Measurements from ENCODE around the gene S100A1.
"Not testable (repeated sequence)": the region's sequence is repeated elsewhere in the genome, so short reads cannot be mapped to it uniquely, and the experiment has no call there.

S100A1 gene

DNA sequence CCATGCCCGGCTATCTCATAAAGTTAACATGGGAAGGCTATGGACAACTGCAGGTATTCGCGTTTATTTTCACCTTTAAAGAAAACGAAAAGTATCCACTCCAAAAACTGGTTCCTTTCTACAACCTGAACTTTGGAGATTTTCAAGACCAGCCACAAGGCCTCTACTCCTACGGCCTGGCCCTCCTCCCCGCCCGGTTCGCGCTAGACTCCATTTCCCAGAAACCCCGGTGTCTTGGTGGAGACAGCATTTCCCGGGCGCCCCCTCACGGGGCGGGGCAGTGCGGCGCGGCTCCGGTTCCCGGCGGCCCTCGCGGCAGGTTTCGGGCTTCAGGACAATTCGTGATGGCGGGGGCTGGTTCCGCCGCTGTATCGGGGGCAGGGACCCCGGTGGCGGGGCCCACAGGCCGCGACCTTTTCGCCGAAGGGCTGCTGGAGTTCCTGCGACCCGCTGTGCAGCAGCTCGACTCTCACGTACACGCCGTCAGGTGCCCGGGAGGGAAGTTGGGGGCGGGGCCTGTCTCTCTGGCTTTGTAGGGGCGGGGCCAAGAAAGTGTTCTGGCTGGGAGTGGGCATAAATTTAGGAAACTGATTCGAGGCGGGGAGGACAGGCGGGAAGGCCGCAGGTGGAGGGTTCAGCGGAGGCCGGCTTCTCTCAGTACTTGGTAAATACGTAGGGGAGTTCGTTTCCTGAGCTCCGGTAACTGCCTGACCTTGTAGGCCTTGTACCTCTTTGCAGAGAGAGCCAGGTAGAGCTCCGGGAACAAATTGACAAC, 30.4 kb downstream of the S100A1 start, which contains the start of gene SNAPIN:
SNAPIN (plus strand) TSS at position 304 of the 775 bp plus-strand sequence; CDS start at position 345, 41 bp downstream.
- DNase-seq = peak; percentile 87

- DNase-seq = no peak
Observed at GRCh38 chr1:153659175-153659534, 30.9 kb downstream of the S100A1 start.

- no peak for DNase-seq
Observed at GRCh38 chr1:153659656-153660055, 31.4 kb downstream of the S100A1 start.

GRCh38 chr1:153661111-153661708, 33.0 kb downstream of the S100A1 start:
- DNase-seq = no peak

- DNase-seq = no peak
Observed at GRCh38 chr1:153662269-153662668, 34.0 kb downstream of the S100A1 start.

- no peak for DNase-seq
Observed at GRCh38 chr1:153663211-153663610, 35.0 kb downstream of the S100A1 start.

- no peak for DNase-seq
Observed at GRCh38 chr1:153667439-153667838, 39.2 kb downstream of the S100A1 start.

DNA sequence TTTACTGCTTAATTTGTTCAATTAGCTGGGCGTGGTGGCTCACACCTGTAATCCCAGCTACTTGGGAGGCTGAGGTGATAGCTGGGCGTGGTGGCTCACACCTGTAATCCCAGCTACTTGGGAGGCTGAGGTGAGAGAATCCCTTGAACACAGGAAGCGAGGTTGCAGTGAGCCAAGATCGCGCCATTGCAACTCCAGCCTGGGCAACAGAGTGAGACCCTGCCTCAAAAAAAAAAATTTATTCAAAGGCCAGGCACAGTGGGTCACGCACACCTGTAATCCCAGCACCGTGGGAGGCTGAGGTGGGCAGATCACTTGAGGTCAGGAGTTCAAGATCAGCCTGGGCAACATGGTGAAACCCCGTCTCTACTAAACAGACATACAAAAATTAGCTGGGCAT, 40.4 kb downstream of the S100A1 start:
- DNase-seq = not testable (repeated sequence)

DNA sequence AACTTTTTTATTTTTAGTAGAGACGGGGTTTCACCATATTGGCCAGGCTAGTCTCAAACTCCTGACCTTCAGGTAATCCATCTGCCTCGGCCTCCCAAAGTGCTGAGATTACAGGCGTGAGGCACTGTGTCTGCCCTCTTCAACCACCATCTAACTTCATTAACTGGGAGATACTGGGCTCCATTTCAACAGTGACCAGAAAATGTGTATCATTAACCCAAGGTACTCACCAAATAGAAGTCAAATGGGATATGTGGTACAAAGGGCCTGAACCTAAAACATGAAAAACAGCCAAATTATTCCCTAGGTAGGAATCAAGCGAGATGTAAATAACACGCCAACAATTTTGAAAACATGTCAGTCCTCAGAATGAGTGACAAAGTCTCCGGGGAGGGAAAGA, 41.4 kb downstream of the S100A1 start:
- DNase-seq = no peak

DNA sequence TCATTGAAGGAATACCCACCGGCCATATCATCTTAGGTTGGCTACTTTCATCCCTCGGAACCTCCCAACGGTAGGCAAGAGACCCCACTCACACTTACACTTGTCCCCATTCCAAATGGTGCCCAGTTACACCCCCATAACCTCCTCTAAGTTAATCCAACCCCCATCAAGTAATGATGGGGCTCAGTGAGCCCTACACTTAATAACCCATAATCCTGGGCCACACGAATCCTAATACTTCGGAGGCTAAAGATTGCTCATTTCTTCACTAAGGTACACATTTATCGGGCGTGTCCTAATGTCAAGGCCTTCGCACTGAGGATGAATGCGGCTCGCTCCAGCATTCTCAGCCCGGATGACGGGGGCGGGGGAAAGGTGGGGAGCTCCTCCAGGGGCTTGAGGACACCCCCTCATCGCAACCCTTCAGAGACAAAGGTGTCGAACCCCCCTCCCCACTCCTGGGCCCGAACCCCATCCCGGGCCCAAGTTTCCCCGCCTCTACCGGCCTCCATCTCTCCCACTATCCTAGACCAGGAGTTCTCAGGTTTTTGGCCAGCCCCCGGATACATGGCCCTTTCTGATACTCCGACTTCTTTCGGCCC, 42.1 kb downstream of the S100A1 start:
- no peak for DNase-seq

DNA sequence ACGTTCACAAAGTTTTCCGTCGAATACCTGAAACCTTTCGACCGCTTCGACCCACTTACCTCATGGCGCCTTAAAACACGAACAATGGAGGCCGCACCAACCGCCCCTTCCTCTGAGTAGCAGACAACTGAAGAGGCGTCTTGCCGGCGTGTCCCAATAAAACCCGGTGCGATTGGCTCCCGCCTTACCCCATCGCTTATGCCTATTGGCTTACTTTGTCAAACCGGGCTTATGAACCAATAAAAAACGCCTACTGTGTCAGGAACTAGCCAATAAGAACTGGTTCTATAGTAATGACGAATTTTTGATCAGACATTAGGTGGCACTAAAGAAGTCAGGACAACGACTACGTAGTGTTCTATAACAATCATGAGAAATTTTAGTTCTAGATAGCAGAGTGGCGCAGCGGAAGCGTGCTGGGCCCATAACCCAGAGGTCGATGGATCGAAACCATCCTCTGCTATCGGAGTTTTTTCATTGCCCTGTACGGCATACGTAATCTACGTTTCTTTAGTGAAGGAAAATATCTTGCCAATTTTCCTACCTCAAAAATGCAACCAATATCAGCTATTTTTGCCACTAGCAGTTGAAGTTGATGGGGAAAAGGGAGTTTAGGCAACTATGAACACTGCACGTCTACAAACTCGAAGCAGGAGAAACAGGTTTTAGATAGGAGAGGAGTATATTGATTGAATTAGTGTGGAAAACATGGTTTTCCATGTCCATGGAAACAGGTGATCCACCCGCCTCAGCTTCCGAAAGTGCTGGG, 42.8 kb downstream of the S100A1 start, which contains the start of gene ILF2:
ILF2 (minus strand) TSS at position 135 of the 769 bp plus-strand sequence; CDS start at position 64, 71 bp downstream.
- DNase-seq = peak; percentile 98

- peak; percentile 39 for DNase-seq
Observed at GRCh38 chr1:153671628-153672353, 43.6 kb downstream of the S100A1 start.

- no peak for DNase-seq
Observed at GRCh38 chr1:153673511-153673910, 45.3 kb downstream of the S100A1 start.

- DNase-seq = peak; percentile 43
Observed at GRCh38 chr1:153677718-153678518, 49.7 kb downstream of the S100A1 start.

GRCh38 chr1:153678519-153679336, 50.5 kb downstream of the S100A1 start, which contains the start of gene NPR1:
TSS of gene NPR1 (plus strand) at chr1:153678688. CDS start at chr1:153679109, 421 bp downstream.
- DNase-seq = peak; percentile 16

GRCh38 chr1:153679337-153680119, 51.3 kb downstream of the S100A1 start:
- DNase-seq = peak; percentile 20

DNA sequence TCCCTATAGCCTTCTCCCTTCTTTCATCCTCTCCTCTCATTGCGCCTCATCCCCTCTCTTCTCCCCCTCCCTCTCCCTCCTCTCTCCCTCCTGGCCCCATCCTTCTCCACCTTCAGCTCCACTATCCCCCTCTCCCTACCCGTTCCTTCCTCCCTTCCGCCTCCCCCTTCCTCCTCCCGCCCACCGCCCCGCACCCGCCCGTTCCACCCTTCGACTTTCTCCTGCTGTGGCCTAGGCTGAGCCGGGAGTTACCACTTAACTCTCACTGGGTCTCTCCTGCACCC, 51.8 kb downstream of the S100A1 start:
- no peak for DNase-seq
